Activated CD4-positive, alpha-beta T cell treated with anti-CD3 and anti-CD28 coated beads for 48 hours (primary cell): ENCODE data around the gene RGPD8.
"Not testable (repeated sequence)": the region's sequence is repeated elsewhere in the genome, so short reads cannot be mapped to it uniquely, and the experiment has no call there.

ENCODE experiments used
- DNase-seq: peaks from one replicate; pipeline ENCODE4 v3.0.0-alpha.2; 2020

The RGPD8 gene

DNA sequence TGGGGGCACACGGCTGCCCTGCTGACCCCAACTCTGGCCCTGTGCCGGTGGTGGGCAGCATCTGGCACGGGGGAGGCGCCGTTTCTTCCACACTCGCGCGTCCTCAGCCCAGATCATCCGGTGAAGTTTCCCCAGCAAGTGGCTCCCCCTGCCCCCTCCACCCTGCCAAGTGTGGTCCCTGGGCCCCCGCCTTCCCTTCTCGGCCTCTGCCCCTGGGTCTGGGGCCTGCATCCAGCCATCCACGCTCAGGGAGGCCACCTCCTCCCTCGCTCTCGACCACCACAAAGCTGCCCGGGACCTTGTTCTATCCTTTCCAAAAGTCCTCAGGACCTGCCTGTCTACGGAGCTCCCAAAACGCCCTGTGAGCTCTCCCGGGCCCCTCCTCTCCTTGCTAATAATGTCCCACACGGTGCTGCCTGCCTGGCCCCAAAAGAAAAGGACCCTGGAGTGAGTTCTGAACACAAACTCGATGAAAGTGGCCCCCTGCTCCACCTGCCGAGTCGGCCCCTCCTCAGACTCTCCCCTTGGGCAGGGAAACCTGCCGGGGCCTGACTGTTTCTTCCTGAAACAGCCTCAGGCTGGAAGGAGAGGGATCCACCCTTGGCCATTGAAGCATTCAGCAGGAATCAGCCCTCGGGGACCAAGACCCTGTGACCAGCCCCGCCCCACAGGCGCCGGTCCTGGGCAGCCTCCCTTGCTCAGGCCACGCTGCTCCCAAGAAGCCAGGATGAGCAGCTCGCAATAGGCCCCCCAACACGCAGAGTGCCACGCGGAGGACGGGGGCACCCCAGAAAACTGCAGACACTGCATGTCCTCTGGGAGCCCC is 1.7 kb upstream of the RGPD8 start:
- not testable (repeated sequence) for DNase-seq

DNA sequence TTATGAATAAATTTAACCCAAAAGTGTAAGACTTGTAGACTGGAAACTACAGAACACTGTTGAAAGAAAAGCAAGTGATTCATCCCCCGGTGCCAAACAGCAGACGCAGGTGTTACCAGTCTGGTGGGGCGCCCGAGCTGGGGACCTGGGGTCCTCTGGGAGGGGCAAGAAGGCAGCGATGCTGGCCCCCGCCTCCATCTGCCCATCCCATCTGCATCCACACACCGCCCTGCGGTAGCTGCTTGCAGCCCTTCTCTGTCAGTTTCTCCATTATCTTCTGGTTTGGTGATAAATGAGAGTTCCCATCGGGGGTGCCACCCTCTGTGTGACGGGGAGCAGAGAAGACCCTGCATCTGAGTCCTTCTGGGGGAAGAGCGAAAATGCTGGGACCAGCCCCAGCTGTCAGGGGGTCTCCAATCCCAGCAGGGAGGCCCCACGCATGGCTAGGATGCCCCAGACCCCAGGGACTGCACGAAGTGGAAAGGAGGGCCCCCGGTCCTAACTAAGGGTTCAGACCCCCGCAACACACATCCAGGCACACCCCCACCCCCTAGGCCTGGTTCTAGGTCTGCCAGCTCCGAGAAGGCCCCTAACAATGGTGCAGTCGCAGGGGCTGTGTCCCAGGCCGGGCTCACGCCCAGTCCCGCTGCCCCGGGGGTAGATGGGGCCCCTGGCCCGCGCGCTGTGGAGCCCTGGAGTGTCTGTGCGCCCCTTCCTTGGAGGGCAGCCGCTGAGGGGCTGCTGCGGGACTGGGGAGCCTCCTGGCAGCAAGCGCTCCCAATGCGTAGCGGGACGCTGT is 686 bp upstream of the RGPD8 start:
- DNase-seq = no peak

DNA sequence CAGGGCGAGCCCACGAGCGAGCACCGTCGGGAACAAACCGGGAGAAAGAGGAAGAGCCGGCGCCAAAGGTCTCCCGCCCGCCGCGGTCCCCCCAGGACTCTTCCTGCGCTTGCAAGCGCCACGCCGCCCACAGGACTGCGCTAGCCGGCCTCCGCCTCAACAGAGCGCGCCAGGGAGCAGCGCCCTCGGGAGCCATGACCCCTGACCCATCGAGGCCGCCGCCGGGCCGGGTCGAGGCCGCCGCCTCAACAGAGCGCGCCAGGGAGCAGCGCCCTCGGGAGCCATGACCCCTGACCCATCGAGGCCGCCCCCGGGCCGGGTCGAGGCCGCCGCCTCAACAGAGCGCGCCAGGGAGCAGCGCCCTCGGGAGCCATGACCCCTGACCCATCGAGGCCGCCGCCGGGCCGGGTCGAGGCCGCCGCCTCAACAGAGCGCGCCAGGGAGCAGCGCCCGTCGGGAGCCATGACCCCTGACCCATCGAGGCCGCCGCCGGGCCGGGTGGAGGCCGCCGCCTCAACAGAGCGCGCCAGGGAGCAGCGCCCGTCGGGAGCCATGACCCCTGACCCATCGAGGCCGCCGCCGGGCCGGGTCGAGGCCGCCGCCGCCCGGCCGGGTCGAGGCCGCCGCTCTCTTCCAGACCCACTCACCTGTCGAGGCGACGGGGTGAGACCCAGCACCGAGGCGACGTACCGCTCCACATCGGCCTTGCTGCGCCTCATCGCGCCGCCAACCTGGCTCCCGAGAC is 538 bp downstream of the RGPD8 start:
- DNase-seq = peak; percentile 46

DNA sequence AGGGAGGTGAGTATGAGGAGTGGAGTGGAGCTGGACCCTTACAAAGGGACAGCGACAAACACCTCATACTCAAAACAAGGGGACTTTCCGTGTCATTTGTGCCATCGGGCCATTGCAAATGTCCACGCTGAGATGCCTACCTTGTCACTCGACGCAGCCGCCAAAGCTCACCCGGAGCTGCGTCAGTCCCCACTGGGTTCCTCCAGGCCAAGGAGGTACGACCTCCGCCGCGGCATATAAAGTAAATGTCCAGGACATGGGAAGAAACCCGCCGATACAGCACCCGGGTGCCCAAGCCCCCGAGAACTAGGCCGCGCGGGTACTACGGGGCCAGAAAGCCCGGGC is 1.1 kb downstream of the RGPD8 start:
- DNase-seq = not testable (repeated sequence)

DNA sequence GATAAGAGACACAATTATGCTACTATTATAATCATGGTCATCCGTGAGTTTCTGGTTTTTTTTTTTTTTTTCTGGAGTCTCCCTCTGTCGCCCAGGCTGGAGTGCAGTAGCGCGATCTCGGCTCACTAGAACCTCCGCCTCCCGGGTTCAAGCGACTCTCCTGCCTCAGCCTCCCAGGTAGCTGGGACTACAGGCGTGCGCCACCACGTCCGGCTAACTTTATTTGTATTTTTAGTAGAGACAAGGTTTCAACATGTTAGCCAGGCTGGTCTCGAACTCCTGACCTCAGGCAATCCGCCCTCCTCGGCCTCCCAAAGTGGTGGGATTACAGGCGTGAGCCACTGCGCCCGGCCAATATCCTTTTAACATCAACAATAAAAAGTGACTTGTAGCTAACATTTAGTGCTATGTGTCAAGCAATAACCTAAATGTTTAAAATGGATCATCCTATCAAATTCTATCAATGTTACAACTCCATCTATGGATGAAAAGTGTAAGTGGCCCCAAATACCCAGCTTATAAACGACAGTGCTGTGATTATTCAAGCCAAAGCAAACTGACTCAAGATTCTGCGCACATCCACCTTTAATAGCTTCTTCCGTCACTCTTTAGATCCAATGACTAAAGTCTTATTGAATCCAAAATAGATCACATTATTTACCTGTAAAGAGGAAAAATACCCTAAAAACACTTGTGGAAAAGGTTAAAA is 1.7 kb downstream of the RGPD8 start:
- not testable (repeated sequence) for DNase-seq

DNA sequence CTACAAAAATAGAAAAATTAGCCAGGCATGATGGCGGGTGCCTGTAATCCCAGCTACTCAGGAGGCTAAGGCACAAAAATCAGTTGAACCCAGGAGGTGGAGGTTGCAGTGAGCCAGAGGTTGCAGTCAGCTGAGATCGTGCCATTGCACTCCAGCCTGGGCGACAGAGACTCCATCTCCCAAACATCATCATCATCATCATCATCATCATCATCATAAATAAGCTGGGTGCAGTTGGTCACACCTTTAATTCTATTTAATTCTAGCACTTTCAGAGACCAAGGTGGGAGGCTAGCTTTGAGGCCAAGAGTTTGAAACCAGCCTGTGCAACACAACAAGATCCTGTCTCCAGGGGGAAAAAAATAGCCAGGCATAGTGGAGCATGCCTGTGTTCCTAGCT is 8.9 kb downstream of the RGPD8 start:
- DNase-seq = not testable (repeated sequence)

DNA sequence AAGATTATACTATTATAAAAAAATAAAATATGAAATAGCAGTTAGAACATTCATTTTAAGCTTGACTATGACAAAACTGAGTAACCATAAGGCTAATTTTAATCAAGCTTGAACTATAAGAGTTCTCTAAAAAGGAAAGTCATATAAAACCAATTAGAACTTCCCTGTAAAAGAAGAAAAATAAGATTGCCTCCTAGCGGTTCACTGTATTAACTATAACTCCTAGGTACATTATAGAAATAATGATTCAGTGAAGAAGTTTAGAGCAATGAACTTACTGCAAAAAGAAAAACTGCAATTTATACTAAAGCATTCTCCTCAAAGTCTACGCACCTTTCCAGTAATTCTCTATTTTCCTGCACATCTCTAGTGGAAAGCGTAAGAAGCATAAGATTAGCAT is 16.6 kb downstream of the RGPD8 start:
- not testable (repeated sequence) for DNase-seq

DNA sequence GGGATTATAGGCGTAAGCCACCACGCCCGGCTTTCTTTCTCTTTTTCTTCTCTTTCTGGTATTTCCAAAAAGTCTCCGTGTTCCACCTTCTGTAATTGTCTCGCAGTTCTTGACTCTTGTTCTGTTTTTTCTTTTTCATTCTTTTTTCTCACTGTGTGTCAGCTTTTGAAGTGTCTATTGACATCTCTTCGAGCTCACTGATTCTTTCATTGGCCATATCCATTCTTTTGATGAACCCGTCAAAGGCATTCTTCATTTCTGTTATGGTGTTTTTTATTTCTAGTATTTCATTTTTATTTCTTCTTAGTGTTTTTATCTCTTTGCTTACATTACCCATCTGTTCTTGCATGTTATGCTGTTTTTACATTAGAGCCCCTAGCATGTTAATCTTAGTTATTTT is 73.4 kb downstream of the RGPD8 start:
- DNase-seq = not testable (repeated sequence)

DNA sequence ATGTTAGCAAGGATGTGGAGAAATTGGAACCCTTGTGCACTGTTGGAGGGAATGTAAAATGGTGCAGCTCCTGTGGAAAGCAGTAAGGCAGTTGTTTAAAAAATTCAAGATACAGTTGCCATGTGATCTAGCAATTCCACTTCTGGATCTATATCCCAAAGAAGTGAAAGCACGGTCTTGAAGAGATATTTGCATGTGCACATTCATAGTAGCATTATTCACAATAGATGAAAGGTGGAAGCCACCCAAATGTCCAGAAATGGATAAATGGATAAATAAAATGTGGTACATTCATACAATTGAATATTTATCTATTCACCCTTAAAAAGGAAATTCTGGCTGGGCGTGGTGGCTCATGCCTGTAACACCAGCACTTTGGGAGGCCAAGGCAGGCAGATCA is 79.1 kb downstream of the RGPD8 start:
- DNase-seq = not testable (repeated sequence)

DNA sequence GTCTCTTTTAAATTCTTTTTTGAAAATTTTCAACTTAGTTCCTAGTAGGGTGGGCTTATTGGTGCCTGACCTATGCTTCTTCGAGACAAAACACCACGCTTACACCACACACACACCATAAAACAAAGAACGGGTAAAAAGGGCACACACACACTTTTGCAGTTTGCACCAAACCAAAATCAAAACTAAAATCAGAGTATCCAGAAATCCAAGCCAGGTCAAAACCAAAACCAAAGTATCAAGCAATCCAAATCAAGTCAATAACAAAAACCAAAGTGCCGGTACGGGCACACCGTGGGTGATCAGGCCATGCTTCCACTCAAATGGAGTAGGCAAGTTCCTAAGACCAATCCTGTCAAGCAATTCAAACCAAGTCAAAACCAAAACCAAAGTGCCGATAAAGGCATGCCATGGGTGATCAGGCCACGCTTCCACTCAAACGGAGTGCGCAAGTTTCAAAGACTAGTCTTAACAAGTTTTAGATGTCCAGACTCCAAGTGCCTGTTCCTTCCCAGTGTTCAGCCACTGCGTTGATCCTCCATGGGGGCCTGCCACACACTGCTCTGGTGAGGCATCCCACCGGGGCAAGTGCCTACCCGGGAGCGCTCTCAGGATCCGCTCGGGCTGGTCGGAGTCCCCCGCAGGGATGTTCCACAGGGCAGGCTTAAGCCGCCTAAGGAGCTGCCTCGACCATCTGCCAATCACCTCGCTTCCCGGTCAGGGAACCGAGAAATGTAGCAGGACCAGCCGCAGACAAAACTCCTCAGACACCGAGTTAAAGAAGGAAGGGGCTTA is 80.4 kb downstream of the RGPD8 start:
- not testable (repeated sequence) for DNase-seq

DNA sequence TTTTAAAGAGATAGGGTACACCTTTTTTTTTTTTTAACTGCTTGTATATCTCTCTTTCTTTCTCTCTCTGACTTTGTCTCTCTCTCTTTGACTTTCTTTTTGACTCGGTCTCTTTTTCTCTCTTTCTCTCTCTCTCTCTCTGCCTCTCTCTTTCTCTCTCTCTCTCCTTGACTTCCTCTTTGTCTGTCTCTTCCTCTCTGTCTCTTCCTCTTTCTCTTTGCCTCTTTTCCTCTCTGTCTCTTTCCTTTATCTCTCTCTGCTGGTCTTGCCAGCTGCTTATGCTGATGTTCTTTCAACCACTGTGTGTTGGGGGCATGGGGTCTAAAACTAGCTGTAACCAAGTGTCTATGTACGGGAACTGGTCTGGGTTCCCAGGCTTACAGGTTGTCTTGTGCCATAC is 81.2 kb downstream of the RGPD8 start:
- DNase-seq = not testable (repeated sequence)

DNA sequence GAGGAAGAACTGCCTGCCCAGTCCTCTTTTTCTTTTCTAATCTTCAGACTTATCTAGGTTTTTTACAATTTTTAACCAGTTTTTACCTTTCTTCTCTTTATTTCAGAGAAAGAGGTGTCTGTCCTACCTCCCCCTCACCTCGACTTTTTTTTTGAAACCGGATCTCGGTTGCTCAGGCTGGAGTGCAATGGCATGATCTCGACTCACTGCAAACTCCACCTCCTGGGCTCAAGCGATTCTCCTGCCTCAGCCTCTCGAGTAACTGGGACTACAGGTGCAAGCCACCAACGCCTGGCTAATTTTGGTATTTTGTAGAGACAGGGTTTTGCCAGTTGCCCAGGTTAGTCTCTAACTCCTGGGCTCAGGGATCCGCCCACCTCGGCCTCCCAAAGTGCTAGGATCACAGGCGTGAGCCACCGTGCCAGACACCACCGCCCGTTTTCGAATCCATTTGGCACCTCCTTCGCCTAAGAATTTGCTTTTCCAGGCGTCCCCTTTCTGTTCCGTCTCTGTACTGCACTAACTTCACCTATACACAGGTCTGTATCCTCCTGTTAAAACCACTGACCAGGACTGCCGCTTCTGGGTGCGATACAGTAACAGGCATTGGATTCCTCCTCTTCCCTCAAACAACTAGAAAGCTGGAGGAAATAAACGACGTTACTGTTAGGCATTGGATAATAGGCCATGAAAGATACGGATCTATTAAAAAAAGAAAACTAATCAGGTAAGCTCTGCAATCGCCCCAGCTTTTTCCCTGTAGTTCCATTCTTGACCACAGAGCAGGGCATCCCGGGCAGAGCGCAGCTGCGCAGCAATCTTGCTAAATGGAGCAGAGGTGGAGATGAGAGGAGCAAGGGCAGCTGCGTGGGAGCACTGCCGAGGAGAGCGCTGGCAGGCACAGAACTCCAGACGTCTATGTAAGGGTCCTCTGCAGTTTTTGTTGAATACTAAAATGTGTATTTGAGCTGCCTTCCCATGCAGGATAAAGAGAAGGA is 88.1 kb downstream of the RGPD8 start:
- no peak for DNase-seq

DNA sequence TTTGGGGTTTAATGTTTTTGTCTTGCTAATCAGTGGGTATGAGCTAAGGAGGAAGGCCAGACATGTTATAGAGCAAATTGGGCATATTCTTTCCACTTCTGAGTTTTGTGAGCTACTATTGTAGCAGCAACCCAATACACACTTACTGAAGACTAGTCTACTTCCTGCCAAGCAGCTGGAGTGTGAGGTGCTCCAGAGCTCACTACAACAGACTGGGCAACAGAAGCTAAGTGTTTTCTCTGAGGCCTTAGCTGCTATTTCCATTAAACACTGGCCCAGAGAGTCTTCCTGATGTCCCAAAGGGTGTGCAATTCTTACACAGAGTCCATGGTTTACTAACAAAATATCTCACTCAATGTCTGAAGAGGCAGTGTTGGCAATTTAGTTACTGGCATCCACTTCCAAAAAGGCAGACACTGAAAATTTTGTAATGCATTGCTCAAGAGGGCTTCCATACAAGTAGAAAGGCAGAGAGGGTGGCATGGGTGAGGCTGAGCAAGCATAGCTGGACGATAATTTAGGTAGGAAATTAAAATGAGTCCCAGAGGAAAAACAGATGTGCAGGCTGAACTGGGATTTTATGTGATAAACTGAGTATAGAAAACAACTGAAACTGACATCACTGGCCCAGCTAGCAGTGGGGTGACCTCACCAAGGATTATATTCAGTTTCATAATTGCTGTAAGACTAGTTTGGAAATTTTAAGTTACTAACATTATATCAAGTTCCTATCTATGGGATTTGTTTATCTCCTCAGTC is 89.4 kb downstream of the RGPD8 start:
- no peak for DNase-seq

DNA sequence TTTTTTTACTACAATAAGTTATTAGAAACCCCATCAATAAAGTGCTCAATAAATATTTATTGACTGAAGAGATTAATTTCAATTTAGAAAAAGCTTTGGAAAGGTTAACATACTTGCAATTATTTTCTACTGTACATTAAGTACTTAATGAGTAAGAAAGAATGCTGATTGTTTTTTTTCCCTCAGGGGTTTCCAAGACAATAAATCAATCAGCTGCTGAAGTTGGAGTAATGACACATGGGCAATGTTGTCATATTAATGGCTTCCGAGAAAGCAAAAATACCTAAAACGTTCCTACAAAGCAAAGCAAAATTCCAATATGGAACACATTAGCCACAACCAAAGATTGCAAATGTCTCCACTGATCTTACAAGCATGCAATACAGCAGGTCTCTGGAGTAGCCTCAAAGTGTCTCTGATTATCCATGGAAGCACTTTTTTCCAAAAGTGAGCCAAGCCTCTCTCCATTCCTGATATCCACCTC is 91.3 kb downstream of the RGPD8 start:
- no peak for DNase-seq

DNA sequence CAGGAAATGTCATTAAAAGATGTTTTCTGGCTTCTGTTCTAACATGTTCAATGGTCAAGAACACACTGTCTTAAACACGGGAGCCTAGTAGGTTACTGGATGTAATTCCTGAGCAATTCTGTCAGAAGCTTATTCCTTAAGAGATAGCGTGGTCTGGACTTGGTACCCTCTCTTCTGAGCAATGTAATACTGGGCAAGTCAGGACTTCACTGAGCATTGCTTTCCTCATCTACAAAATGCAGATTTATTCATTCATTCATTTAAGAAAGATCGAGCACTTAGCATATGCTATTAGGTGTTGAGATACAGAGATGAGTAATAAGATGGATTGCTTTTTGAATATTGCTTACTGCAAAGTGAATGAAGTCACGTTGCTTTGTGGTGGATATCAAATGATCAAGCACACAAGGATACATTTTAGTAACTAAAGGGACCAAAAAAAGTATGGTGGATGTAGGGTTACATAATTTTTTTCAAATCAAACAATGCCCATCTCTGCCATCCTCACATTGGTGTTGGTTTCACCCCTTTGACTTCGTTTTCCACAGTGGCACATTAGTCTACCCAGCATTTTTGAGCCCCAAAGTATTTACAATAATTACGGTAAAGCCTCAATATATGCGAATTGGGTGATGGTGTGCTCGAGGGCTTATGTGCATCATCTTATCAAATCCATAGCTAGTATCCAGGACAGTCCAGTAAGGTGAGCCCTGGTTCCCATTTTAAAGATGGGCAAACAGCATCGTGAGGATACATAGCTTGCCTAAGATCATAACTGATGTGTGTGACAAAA is 92.8 kb downstream of the RGPD8 start:
- DNase-seq = no peak

DNA sequence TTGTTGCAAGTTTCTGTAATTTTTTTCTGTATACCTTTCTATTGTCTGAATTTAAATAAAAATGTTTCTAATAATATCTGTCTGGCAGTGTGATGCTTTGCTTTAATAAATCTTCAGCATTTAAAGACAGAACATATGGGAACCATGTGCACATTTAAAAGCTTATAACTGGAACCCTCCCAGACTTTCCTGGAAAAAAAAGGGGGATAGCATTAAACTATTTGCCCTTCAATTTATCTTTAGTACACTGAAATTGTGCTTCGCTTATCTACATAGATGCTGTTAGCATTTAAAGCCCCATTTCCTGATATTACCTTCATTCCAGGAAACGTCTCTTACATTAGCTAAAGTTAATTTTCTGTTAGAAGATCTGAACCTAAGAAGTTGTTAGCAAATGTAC is 93.5 kb downstream of the RGPD8 start:
- no peak for DNase-seq

DNA sequence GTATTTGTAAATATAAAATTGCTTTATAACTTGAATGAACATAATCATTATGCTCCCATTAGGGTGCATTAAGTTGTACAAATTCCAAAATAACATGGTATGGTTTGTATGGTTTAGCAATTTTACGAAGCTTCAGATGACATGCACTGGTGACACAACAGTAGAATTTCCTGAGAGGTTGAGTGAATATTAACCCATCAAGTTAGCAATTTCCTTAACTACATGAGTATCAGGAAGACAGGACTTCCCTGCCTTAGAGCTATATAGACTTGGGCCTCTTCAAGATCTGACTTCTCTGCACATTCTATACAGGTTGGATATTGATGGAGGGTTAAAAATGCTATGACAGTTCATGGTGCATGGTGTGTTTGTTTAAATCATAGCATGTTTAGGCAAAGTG is 97.8 kb downstream of the RGPD8 start:
- no peak for DNase-seq

DNA sequence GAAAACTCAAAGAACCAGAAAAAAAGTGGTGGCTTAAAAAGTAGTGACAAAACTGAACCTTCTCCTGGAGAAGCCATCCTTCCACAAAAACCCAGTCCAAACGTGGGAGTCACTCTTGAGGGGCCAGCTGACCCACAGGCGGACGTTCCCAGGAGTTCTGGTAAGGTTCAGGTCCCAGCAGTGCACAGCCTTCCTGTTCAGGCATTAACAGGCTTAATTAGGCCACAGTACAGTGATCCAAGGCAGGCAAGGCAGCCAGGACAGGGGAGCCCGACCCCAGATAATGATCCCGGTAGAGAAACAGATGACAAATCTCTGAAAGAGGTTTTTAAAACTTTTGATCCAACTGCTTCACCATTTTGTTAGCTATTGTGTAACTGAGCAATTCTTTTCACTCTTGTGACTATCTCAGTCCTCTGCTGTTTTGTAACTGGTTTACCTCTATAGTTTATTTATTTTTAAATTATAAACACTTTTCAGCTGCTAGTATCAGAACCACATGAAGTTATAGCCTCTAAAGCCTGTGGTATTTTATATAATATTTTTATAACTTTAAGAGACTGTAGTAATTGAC is 101.2 kb downstream of the RGPD8 start:
- no peak for DNase-seq

DNA sequence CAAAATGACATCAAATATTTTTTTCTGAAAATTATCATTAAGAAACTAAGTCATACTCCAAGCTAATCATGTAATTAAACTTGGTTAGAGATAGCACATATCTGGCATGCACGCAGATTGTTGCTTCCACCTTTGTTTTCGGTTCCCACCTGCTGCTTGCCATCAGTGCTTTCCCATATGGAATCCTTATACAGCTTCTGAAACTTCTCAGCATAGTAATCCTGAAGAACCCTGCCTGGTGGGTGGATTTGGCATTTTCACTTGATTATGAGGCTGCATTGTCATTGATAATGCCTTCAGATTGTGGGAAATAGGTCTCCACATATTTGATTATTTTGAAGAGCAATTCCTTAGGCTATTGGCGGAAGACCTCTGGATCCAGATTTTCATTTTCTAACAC is 110.5 kb downstream of the RGPD8 start:
- DNase-seq = no peak
